K562 (cell line): ENCODE measurements around the gene P4HB. TPM values are rescaled to one million over a fixed set of nuclear protein-coding genes. Genes with fewer than 3 reads are reported as not detected.

Source experiments
- ATAC-seq: fragments of 200-7000 bp; cut with Tn5 transposase; 3 replicates; pipeline ENCODE4 v1.9.1; 2020; ENCODE audit warnings: moderate library complexity
- BruUV-seq: library from RNA; stranded (reverse); fragments of 400-500 nt; replicated peaks from 2 replicates; lab custom pipeline; 2021; lab: Mats Ljungman, UMichigan
- CTCF ChIA-PET: fragments of 300-600 bp; formaldehyde crosslinking; extraction: SDS; loops from one replicate; lab custom pipeline; 2021; ENCODE audit warnings: low intra/inter-chr PET ratio; lab: Yijun Ruan, JAX
- POLR2A ChIA-PET: fragments of 300-600, 350-650 bp; sonication (Branson Sonifier 250); formaldehyde crosslinking; extraction: SDS; loops from one replicate; lab custom pipeline; 2021; ENCODE audit warnings: antibody characterized with exemption, inconsistent platforms; lab: Yijun Ruan, JAX
- DNase-seq, 4 experiments: peaks; one replicate each; pipeline versions ENCODE4 v3.0.0 to v3.0.0-alpha.2; 2011 to 2018; ENCODE audit warnings: low spot score in 3 of 4, mixed read lengths in 3 of 4; ENCODE audit errors: extremely low read depth in 1 of 4
- FAIRE-seq: peaks from 2 replicates; lab custom pipeline; 2011; peaks lifted over from hg19 to GRCh38; lab: Jason Lieb, UNC
- H2AFZ ChIP-seq: 2 replicates; pipeline ENCODE4 v1.6.0; 2011; ENCODE audit warnings: low read depth, low read length, control low read depth, inconsistent platforms
- H3K27ac ChIP-seq: fragments of 200-600 bp; 3 replicates; pipeline ENCODE4 v1.8.0; 2011; ENCODE audit warnings: low read depth, mild to moderate bottlenecking, control low read depth, inconsistent platforms, low read length, moderate library complexity, mixed read lengths; ENCODE audit errors: extremely low read depth
- H3K27me3 ChIP-seq, 2 experiments: fragments of 300-600 bp in 1 of 2; 2 replicates in 1 of 2; 3 replicates in 1 of 2; pipeline versions ENCODE4 v1.6.0 to v1.8.0; 2011; ENCODE audit warnings: inconsistent platforms in 2 of 2, low read length in 2 of 2, mild to moderate bottlenecking in 1 of 2, mixed read lengths in 1 of 2, moderate library complexity in 1 of 2; ENCODE audit not compliant: control insufficient read depth in 2 of 2, insufficient read depth in 2 of 2
- H3K36me3 ChIP-seq: fragments of 300-600 bp; 3 replicates; pipeline ENCODE4 v1.8.0; 2011; ENCODE audit warnings: mild to moderate bottlenecking, low read length, inconsistent platforms; ENCODE audit not compliant: control insufficient read depth, insufficient read depth
- H3K4me1 ChIP-seq, 2 experiments: fragments of 200-600 bp in 1 of 2; replicated peaks in 1 of 2; 2 replicates in 1 of 2; 3 replicates in 1 of 2; pipeline versions ENCODE4 v1.5.1 to v1.8.0; 2011; ENCODE audit warnings: inconsistent platforms in 2 of 2, low read length in 2 of 2, mild to moderate bottlenecking in 1 of 2, mixed read lengths in 1 of 2, moderate library complexity in 1 of 2; ENCODE audit not compliant: control insufficient read depth in 2 of 2, insufficient read depth in 2 of 2
- H3K4me2 ChIP-seq: 2 replicates; pipeline ENCODE4 v1.6.1; 2011; ENCODE audit warnings: low read length, control low read depth, inconsistent platforms, mixed read lengths; ENCODE audit not compliant: insufficient read depth
- H3K4me3 ChIP-seq: fragments of 200-600 bp; sonication (generic), shearing (Covaris generic); 2 replicates; pipeline ENCODE4 v1.5.1; 2016; ENCODE audit warnings: control low read depth, inconsistent platforms
- H3K79me2 ChIP-seq: fragments of 200-600 bp; 3 replicates; pipeline ENCODE4 v1.8.0; 2011; ENCODE audit warnings: low read length, inconsistent platforms; ENCODE audit not compliant: control insufficient read depth, insufficient read depth
- H3K9ac ChIP-seq, 2 experiments: 2 replicates each; pipeline versions ENCODE4 v1.6.0 to v1.6.1; 2011; ENCODE audit warnings: low read depth in 2 of 2, low read length in 2 of 2, control low read depth in 1 of 2, inconsistent platforms in 1 of 2, mild to moderate bottlenecking in 1 of 2, mixed read lengths in 1 of 2; ENCODE audit not compliant: insufficient read depth in 1 of 2
- H3K9me1 ChIP-seq: one replicate; pipeline ENCODE4 v1.6.0; 2011; ENCODE audit warnings: inconsistent platforms, mild to moderate bottlenecking, low read length, moderate library complexity; ENCODE audit not compliant: control insufficient read depth, insufficient read depth
- H3K9me3 ChIP-seq: replicated peaks from 2 replicates; pipeline ENCODE4 v1.5.1; 2011; ENCODE audit warnings: low read depth, low read length, inconsistent platforms; ENCODE audit not compliant: control insufficient read depth, insufficient read depth
- H4K20me1 ChIP-seq: replicated peaks from 2 replicates; pipeline ENCODE4 v1.6.1; 2011; ENCODE audit warnings: low read length, inconsistent platforms, mixed read lengths; ENCODE audit not compliant: control insufficient read depth, insufficient read depth
- ELF2 ChIP-seq: fragments of 250-450 bp; sonication (Bioruptor Pico); IDR thresholded peaks from 2 replicates; pipeline ENCODE4 v1.5.0; 2021; ENCODE audit warnings: mild to moderate bottlenecking
- NCOA6 ChIP-seq: fragments of 450-650 bp; IDR thresholded peaks from 2 replicates; pipeline ENCODE4 v1.6.1; 2017; ENCODE audit warnings: mild to moderate bottlenecking
- POLR2G ChIP-seq: fragments of 200-400 bp; formaldehyde crosslinking; IDR thresholded peaks from 2 replicates; pipeline ENCODE4 v1.6.1; 2017; ENCODE audit warnings: low read depth, mild to moderate bottlenecking, antibody characterized with exemption, low read length, moderate library complexity
- RBFOX2 ChIP-seq: fragments of 200-400 bp; formaldehyde crosslinking; IDR thresholded peaks from 2 replicates; pipeline ENCODE4 v1.6.1; 2017; ENCODE audit warnings: low read depth, mild to moderate bottlenecking, low read length, moderate library complexity
- U2AF2 ChIP-seq: fragments of 200-400 bp; formaldehyde crosslinking; optimal IDR thresholded peaks from 2 replicates; pipeline ENCODE3; 2017; ENCODE audit warnings: low read depth, mild to moderate bottlenecking, low read length
- ZEB2 ChIP-seq: fragments of 450-650 bp; IDR thresholded peaks from 2 replicates; pipeline ENCODE4 v1.6.1; 2016
- ZFP30 ChIP-seq: fragments of 250-450 bp; sonication (Bioruptor Pico); IDR thresholded peaks from 2 replicates; pipeline ENCODE4 v1.8.0; 2022; ENCODE audit warnings: moderate library complexity, mild to moderate bottlenecking, inconsistent platforms, borderline replicate concordance
- ZNF696 ChIP-seq: fragments of 250-450 bp; sonication (Bioruptor Pico); conservative IDR thresholded peaks from 2 replicates; pipeline ENCODE4 v1.4.0; 2020; ENCODE audit warnings: mild to moderate bottlenecking, moderate library complexity
- ZNF717 ChIP-seq: fragments of 250-450 bp; sonication (Bioruptor Pico); IDR thresholded peaks from 2 replicates; pipeline ENCODE4 v1.5.0; 2021
- WGBS: fragments of 100-300 bp; shearing (Covaris generic); methylation state at CpG from one replicate; pipeline ENCODE4 v1.1.6; 2016; ENCODE audit warnings: low coverage, mixed read lengths; ENCODE audit not compliant: insufficient coverage; ENCODE audit errors: missing lambda C conversion rate; 5-methylcytosine and 5-hydroxymethylcytosine counted together
- in situ Hi-C: fragments of 300-500 bp; cut with MboI; formaldehyde crosslinking; loops from 4 replicates; pipeline ENCODE4 v1.15.0; 2018; ENCODE audit warnings: inconsistent platforms, mixed read lengths
- intact Hi-C: fragments of 100-400 bp; cut with micrococcal nuclease; formaldehyde crosslinking; loops from 2 replicates; pipeline ENCODE4 v1.14.2; 2022
- polyA plus RNA-seq, 8 experiments: library from polyadenylated mRNA; depleted of rRNA in 4 of 8; stranded (reverse) in 5 of 8; unstranded in 3 of 8; fragments of >200 nt; fragmentation: Nextera tagmentation in 2 of 8; fragmentation: Illumina TruSeq in 1 of 8; extraction: Ambion mirVana in 2 of 8; extraction: Trizol in 1 of 8; gene quantifications; 2 replicates each; pipeline versions ENCODE4 v1.2.1 to v1.2.3, GENCODE V29; 2011 to 2014; ENCODE audit warnings: inconsistent platforms in 1 of 8, missing spikeins in 1 of 8
- total RNA-seq, 7 experiments: library from RNA; depleted of rRNA in 6 of 7; stranded (reverse); fragments of >200 nt in 6 of 7; fragmentation: Illumina TruSeq in 2 of 7; extraction: Trizol in 2 of 7; gene quantifications; 2 replicates each; pipeline versions ENCODE4 v1.2.1 to v1.2.3, GENCODE V29; 2011 to 2021; ENCODE audit warnings: low replicate concordance in 1 of 7
- TF ChIP-seq, protein P1 (sequence below): sonication (generic); formaldehyde crosslinking; IDR thresholded peaks from 2 replicates; pipeline ENCODE4 v1.8.1; 2023; ENCODE audit warnings: mild to moderate bottlenecking, missing genetic modification reagents
- TF ChIP-seq, protein P2 (sequence below), 2 experiments: fragments of 200-800 bp in 1 of 2; sonication (Bioruptor generic) in 1 of 2; sonication (generic) in 1 of 2; formaldehyde crosslinking in 1 of 2; IDR thresholded peaks in 1 of 2; conservative IDR thresholded peaks in 1 of 2; 2 replicates each; pipeline versions ENCODE4 v1.5.0 to v1.6.1; 2016 to 2020; ENCODE audit warnings: missing compliant biosample characterization in 1 of 2, missing genetic modification characterization in 1 of 2, missing genetic modification reagents in 1 of 2
- TF ChIP-seq, protein P3 (sequence below): IDR thresholded peaks from 3 replicates; pipeline ENCODE4 v1.6.1; 2011; ENCODE audit warnings: borderline replicate concordance, mild to moderate bottlenecking; ENCODE audit not compliant: insufficient read length, insufficient read depth

Gene P4HB
- total and polyA plus RNA-seq, 9 of the 15 experiments (the other 6 are each of a cell fraction or from before 2014, with no cell fraction given): 4.4 to 645 (median 325) TPM

DNA sequence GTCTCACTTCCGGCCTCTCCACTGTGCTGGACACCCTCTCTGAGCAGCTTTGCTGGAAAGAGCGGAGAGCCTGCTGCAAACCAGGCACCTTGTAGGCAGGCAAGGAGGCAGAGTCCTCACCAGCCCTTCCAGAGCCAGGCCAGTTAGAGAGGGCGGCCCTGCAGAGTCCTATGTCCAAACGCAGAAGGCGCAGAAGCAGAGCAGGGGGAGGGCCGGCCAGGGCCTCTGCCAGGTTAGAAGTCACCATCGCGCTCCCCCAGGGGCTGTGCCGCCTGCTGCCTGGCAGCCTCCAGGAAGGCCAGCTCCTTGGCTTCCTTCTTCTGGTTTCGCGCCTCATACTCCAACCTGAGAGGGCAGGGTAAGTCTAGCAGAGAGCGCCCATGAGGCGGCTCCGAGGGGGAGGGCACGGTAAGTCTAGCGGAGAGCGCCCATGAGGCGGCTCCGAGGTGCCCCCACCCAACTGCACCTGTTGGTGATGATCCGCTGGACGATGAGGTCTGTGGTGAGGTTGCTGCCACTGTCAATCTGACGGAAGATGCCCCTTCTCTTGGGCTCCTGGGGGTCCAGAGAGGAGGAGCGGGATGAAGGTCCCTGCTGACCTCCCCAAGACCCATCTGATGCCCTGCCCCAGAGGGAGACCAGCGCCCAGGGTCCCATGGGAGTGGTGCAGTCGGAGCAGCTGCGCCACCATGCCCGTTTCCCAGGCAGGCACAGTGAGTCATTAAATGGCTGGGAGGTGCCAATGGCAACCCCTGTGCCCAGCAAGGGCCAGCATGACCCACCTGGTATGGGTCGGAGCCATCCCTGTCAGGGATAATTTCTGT is 44.5 kb upstream of the P4HB start:
- Histone ChIP-seq H3K27me3 (no peaks in the 10 kb centered on the region), H3K4me2 (no peak overlapping the region), H3K27ac (no peak overlapping the region), H4K20me1 (no peaks in the 10 kb centered on the region; the same call in 1 of the 2 replicates), H3K9me1 (peaks cover 3% of the 10 kb centered on the region), H3K4me3 (no peak overlapping the region), H3K79me2 (peaks cover 9% of the 10 kb centered on the region), H3K9ac (0 out of 4 replicates have a peak overlapping the region, but pooled peaks of 1 of the 2 experiments have one; percentile 4), H3K9me3 (no peaks in the 10 kb centered on the region), H3K36me3 (peaks cover 74% of the 10 kb centered on the region; the same call in 2 of the 3 replicates), H3K4me1 (peaks cover 16 to 94% of the 10 kb centered on the region in 2 experiments), H2AFZ (no peak overlapping the region)
- FAIRE-seq (no peak), ATAC-seq (no peak), DNase-seq (no peak)
- 92% methylated on average over 25 of the region's 28 CpGs for WGBS
- in situ Hi-C loops (no loop called here), intact Hi-C loops (no loop called here)
- ChIA-PET POLR2A (interaction anchor here (0.6 to 1.2 kb wide), 5 partner anchors 12 to 1626 kb away, joined by 3 to 6 read pairs (median 3); no protein-coding TSS in a partner anchor), CTCF (no interaction called here)
- BruUV-seq: TSS peak; percentile 38
- TF ChIP-seq, protein P1, sequence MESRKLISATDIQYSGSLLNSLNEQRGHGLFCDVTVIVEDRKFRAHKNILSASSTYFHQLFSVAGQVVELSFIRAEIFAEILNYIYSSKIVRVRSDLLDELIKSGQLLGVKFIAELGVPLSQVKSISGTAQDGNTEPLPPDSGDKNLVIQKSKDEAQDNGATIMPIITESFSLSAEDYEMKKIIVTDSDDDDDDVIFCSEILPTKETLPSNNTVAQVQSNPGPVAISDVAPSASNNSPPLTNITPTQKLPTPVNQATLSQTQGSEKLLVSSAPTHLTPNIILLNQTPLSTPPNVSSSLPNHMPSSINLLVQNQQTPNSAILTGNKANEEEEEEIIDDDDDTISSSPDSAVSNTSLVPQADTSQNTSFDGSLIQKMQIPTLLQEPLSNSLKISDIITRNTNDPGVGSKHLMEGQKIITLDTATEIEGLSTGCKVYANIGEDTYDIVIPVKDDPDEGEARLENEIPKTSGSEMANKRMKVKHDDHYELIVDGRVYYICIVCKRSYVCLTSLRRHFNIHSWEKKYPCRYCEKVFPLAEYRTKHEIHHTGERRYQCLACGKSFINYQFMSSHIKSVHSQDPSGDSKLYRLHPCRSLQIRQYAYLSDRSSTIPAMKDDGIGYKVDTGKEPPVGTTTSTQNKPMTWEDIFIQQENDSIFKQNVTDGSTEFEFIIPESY: peak; percentile 82
- TF ChIP-seq ZEB2 (no peak), POLR2G (peak; percentile 50; the same call in 1 of the 2 replicates), ZNF696 (no peak), RBFOX2 (peak; percentile 21; the same call in 1 of the 2 replicates), ZFP30 (CRISPR knock-in tag) (no peak), ZNF717 (no peak), NCOA6 (no peak), U2AF2 (no peak), ELF2 (CRISPR knock-in tag) (no peak)
- TF ChIP-seq, protein P2, sequence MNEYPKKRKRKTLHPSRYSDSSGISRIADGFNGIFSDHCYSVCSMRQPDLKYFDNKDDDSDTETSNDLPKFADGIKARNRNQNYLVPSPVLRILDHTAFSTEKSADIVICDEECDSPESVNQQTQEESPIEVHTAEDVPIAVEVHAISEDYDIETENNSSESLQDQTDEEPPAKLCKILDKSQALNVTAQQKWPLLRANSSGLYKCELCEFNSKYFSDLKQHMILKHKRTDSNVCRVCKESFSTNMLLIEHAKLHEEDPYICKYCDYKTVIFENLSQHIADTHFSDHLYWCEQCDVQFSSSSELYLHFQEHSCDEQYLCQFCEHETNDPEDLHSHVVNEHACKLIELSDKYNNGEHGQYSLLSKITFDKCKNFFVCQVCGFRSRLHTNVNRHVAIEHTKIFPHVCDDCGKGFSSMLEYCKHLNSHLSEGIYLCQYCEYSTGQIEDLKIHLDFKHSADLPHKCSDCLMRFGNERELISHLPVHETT (CRISPR knock-in tag; conservative IDR thresholded peaks at IDR 0.05 in 1 of 2, IDR thresholded peaks at IDR 0.05 in 1 of 2): no peak
- TF ChIP-seq, protein P3, sequence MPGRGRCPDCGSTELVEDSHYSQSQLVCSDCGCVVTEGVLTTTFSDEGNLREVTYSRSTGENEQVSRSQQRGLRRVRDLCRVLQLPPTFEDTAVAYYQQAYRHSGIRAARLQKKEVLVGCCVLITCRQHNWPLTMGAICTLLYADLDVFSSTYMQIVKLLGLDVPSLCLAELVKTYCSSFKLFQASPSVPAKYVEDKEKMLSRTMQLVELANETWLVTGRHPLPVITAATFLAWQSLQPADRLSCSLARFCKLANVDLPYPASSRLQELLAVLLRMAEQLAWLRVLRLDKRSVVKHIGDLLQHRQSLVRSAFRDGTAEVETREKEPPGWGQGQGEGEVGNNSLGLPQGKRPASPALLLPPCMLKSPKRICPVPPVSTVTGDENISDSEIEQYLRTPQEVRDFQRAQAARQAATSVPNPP: no peak
